Stomach smooth muscle (tissue), 2 donors: Measurements from ENCODE around the gene AFP.
"Not testable (repeated sequence)": the region's sequence is repeated elsewhere in the genome, so short reads cannot be mapped to it uniquely, and the experiment has no call there.

Source experiments
- H3K27ac ChIP-seq: one replicate; pipeline ENCODE4 v1.7.0; 2013; ENCODE audit warnings: mild to moderate bottlenecking, low read length, inconsistent platforms
- H3K27me3 ChIP-seq, 2 donors: one replicate each; pipeline ENCODE4 v1.7.0; 2013; ENCODE audit warnings: low read length in 2 of 2; ENCODE audit not compliant: insufficient read depth in 2 of 2, control insufficient read depth in 1 of 2
- H3K36me3 ChIP-seq, 2 donors: one replicate each; pipeline ENCODE4 v1.7.0; 2013; ENCODE audit warnings: low read length in 2 of 2; ENCODE audit not compliant: control insufficient read depth in 2 of 2, insufficient read depth in 2 of 2
- H3K4me1 ChIP-seq: one replicate; pipeline ENCODE4 v1.7.0; 2013; ENCODE audit warnings: low read length; ENCODE audit not compliant: control insufficient read depth, insufficient read depth
- H3K4me3 ChIP-seq, 2 donors: one replicate each; pipeline ENCODE4 v1.7.0; 2013; ENCODE audit warnings: low read length in 2 of 2
- H3K9ac ChIP-seq, 2 donors: one replicate each; pipeline ENCODE4 v1.7.0; 2013; ENCODE audit warnings: low read length in 2 of 2, mild to moderate bottlenecking in 1 of 2
- H3K9me3 ChIP-seq, 2 donors: one replicate each; pipeline ENCODE4 v1.7.0; 2013; ENCODE audit warnings: low read length in 2 of 2; ENCODE audit not compliant: control insufficient read depth in 2 of 2
- donor health status: healthy.
- donor health status: Pancreatic carcinoma.

AFP gene

DNA sequence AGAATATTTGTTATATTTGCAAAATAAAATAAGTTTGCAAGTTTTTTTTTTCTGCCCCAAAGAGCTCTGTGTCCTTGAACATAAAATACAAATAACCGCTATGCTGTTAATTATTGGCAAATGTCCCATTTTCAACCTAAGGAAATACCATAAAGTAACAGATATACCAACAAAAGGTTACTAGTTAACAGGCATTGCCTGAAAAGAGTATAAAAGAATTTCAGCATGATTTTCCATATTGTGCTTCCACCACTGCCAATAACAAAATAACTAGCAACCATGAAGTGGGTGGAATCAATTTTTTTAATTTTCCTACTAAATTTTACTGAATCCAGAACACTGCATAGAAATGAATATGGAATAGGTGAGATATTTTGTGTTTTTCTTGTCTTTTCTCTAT is at the start of gene AFP:
TSS of gene AFP (plus strand) at position 238 of the 400 bp plus-strand sequence. CDS start at position 280, 42 bp downstream.
- no peaks in the 10 kb centered on the region for H3K36me3 ChIP-seq
- no peaks in the 10 kb centered on the region for H3K4me1 ChIP-seq
- H3K9me3 ChIP-seq = no peaks in the 10 kb centered on the region
- no peak within 1 kb of the TSS for H3K4me3 ChIP-seq
- H3K9ac ChIP-seq = no peak within 1 kb of the TSS
- H3K27me3 ChIP-seq = no peaks in the 10 kb centered on the region
- H3K27ac ChIP-seq = no peak within 1 kb of the TSS

DNA sequence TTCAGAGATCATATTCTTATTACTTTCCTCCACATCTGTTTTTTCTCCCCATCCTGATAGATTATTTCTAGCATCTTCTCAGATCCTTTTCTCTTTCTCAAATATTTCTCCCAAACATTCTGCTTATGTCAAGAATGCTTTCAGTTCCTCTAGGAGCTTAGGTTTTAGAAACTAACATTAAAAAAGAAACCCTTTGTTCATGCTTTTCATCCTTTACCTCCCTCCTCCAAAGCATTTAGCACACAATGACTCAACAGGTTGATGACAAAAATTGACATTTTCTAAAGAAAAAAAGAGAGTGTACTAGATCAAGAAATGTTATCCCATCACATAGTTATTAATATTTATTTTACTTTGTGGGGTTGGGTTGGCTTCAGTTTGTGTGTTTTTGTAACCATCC is 48.5 kb upstream of the AFP start:
- H3K27ac ChIP-seq = no peak overlapping the region
- H3K9ac ChIP-seq = no peak overlapping the region
- no peaks in the 10 kb centered on the region for H3K9me3 ChIP-seq
- H3K4me3 ChIP-seq = no peak overlapping the region
- H3K27me3 ChIP-seq = no peaks in the 10 kb centered on the region
- no peaks in the 10 kb centered on the region for H3K4me1 ChIP-seq
- no peaks in the 10 kb centered on the region for H3K36me3 ChIP-seq

DNA sequence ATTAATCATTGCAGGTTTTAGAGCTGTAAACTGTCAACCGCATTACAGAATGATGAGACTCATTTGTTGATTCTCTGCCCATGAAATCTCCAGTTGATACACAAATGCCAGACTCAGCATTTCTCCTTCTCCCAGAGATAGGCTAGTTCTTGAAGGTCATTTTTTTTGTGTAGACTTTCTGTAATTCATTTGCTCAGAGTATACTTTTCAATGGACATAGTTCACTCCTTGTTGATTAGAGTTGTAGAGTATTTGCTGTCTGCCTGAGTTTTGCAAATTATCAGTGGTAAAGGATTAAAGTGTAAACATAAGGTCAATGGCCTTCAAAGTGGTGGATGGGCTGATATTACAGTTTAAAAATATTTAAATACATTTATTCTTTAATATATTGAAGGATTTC is 47.1 kb upstream of the AFP start:
- no peaks in the 10 kb centered on the region for H3K36me3 ChIP-seq
- H3K27ac ChIP-seq = no peak overlapping the region
- H3K4me1 ChIP-seq = no peaks in the 10 kb centered on the region
- H3K4me3 ChIP-seq = no peak overlapping the region
- no peaks in the 10 kb centered on the region for H3K27me3 ChIP-seq
- H3K9ac ChIP-seq = no peak overlapping the region
- H3K9me3 ChIP-seq = no peaks in the 10 kb centered on the region

DNA sequence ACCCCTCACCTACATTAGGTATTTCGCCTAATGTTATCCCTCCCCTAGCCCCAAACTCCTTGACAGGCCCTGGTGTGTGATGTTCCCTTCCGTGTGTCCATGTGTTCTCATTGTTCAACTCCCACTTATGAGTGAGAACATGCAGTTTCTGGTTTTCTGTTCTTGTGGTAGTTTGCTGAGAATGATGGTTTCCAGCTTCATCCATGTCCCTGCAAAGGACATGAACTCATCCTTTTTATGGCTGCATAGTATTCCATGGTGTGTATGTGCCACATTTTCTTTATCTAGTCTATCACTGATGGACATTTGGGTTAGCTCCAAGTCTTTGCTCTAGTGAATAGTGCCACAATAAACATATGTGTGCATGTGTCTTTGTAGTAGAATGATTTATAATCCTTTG is 46.4 kb upstream of the AFP start:
- not testable (repeated sequence) for H3K27ac ChIP-seq, H3K9me3 ChIP-seq, H3K4me3 ChIP-seq, H3K4me1 ChIP-seq, H3K27me3 ChIP-seq, H3K9ac ChIP-seq, H3K36me3 ChIP-seq

DNA sequence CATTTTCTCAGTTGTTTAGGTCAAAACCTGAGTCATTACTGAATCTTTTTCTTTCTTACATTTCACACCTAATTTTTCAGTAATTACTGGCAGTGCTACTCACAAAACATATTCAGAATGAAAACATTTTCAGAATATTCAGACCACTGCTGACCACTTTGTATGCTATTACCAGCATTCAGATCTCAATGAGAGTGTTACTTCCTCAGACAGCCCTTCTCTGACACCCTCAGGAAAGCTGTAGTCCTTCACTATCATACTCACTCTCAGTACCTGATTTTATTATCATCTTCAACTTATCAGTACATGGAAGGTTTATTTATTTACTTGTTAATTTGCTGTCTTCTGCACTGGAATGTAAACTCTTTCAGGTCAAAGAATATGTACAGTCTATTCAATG is 44.2 kb upstream of the AFP start:
- no peak overlapping the region for H3K4me3 ChIP-seq
- no peaks in the 10 kb centered on the region for H3K4me1 ChIP-seq
- H3K27ac ChIP-seq = no peak overlapping the region
- no peaks in the 10 kb centered on the region for H3K9me3 ChIP-seq
- H3K36me3 ChIP-seq = no peaks in the 10 kb centered on the region
- no peaks in the 10 kb centered on the region for H3K27me3 ChIP-seq
- no peak overlapping the region for H3K9ac ChIP-seq

DNA sequence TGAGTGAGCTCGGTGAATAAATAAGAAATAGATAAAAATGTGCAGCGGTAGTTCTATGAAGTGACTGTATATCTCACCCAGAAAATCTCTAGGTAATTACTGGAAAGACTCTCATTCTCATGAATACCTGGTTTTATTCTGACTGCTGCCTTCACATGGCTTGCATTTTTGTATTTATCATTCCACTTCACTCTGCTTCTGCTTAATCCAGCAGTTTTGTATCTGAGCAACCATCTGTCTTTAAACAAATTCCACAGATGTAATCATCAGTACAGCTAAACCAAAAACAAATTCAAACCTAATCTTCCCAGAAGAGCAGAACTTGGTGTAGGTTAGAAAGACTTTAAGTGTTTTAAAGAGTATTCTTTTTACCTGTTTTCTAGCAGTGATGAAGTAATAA is 43.1 kb upstream of the AFP start:
- H3K9ac ChIP-seq = no peak overlapping the region

DNA sequence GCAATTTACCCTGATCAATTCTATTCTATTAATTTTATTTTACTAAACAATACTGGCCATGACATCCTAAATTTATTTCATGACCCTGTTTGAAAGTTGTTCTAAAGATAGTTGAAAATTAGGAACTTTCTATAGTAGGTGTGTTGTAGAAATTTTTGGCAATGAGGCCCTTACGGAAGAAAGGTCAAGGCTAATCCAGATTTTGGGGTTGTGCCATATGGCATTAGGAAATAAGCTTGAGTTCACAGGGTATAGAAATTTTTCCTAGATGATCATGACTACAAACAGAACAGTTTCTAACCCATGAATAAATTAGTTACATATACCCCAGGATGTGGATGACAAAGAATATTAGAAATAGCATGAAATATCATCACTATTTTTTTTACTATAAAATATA is 39.7 kb upstream of the AFP start:
- H3K4me3 ChIP-seq = no peak overlapping the region
- H3K9ac ChIP-seq = no peak overlapping the region
- H3K36me3 ChIP-seq = no peaks in the 10 kb centered on the region
- H3K9me3 ChIP-seq = no peaks in the 10 kb centered on the region
- H3K27me3 ChIP-seq = no peaks in the 10 kb centered on the region
- no peak overlapping the region for H3K27ac ChIP-seq
- no peaks in the 10 kb centered on the region for H3K4me1 ChIP-seq

More for the DNA sequence above, 43.1 kb upstream of the AFP start:
- H3K4me3 ChIP-seq = no peak overlapping the region
- no peaks in the 10 kb centered on the region for H3K27me3 ChIP-seq
- H3K4me1 ChIP-seq = no peaks in the 10 kb centered on the region
- H3K36me3 ChIP-seq = no peaks in the 10 kb centered on the region
- H3K9me3 ChIP-seq = no peaks in the 10 kb centered on the region
- H3K27ac ChIP-seq = no peak overlapping the region

DNA sequence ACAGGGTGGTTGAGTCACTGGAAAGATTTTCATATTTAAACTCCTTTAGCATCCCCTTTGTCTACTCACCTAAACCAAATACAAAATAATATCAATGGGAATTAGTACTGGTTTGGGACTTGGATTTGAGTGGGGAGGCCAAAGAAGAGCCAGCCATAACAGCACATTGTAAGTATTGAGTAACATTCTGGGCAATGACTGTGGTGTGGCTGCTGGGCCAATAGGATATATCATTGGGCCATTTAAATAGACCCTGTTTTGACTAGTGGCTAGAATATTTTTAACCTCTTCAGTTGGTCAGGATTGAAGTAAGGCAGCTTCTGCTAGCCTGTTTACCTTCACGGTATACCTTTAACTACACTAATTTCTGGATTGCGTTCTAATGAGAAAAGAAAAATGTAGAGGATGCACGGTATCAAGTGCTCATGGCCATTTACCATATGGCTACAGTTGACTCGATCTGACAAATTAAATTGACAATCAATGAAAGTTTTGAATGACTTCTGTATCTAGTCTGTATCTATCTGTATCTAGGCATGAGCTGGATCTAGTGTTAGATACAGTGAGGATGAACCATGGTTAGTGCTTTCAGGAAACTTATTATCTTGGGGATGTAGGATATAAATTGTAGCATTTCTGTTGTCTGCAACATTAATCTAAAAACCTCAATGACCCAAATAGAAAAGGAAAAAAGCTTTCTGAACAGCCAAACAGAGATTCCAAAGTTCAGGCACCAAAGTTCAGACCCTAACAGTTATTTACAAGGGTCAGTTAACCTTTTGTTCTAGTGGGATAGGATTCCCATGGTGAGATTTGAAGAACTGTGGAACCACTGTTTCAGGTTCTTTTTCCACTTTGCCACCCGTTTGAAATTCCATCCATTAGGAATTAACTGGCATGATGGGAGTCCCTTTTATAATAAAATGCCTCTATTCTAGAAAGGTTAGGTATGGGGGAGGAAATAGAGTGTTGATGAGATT is 38.7 kb upstream of the AFP start:
- H3K9me3 ChIP-seq = no peaks in the 10 kb centered on the region
- H3K4me1 ChIP-seq = no peaks in the 10 kb centered on the region
- no peak overlapping the region for H3K4me3 ChIP-seq
- no peaks in the 10 kb centered on the region for H3K27me3 ChIP-seq
- no peak overlapping the region for H3K9ac ChIP-seq
- no peak overlapping the region for H3K27ac ChIP-seq
- no peaks in the 10 kb centered on the region for H3K36me3 ChIP-seq

DNA sequence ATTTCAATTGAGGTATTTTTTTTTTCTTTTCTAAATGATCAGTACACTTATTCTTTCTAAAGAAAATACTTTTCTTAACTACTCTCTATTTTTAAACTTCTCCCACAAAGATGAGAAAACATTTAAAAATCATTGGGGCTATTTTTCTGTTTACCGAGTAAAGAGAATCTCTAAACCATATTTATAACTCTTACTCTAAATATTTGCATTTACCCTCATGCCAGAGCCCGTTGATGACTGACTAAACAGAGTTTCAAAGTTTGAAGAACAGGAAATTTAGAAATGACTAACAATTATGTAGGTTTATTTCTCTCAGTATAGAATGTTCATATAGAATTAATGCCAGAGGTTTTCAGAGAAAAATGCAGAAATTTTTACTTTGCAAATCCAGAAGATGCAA is 34.6 kb upstream of the AFP start:
- H3K4me3 ChIP-seq = no peak overlapping the region
- no peak overlapping the region for H3K27ac ChIP-seq
- no peaks in the 10 kb centered on the region for H3K9me3 ChIP-seq
- H3K9ac ChIP-seq = no peak overlapping the region
- H3K27me3 ChIP-seq = no peaks in the 10 kb centered on the region
- no peaks in the 10 kb centered on the region for H3K4me1 ChIP-seq
- no peaks in the 10 kb centered on the region for H3K36me3 ChIP-seq

DNA sequence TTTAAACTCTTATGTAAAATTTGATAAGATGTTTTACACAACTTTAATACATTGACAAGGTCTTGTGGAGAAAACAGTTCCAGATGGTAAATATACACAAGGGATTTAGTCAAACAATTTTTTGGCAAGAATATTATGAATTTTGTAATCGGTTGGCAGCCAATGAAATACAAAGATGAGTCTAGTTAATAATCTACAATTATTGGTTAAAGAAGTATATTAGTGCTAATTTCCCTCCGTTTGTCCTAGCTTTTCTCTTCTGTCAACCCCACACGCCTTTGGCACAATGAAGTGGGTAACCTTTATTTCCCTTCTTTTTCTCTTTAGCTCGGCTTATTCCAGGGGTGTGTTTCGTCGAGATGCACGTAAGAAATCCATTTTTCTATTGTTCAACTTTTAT is 32.0 kb upstream of the AFP start, which contains the start of gene ALB:
TSS of gene ALB (plus strand) at position 246 of the 400 bp plus-strand sequence. CDS start at position 287, 41 bp downstream.
- H3K27ac ChIP-seq = no peak within 1 kb of the TSS
- H3K4me1 ChIP-seq = no peaks in the 10 kb centered on the region

DNA sequence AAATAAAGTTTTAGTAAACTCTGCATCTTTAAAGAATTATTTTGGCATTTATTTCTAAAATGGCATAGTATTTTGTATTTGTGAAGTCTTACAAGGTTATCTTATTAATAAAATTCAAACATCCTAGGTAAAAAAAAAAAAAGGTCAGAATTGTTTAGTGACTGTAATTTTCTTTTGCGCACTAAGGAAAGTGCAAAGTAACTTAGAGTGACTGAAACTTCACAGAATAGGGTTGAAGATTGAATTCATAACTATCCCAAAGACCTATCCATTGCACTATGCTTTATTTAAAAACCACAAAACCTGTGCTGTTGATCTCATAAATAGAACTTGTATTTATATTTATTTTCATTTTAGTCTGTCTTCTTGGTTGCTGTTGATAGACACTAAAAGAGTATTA is 31.6 kb upstream of the AFP start:
- H3K4me3 ChIP-seq = no peak overlapping the region
- no peaks in the 10 kb centered on the region for H3K4me1 ChIP-seq
- no peak overlapping the region for H3K9ac ChIP-seq
- H3K27me3 ChIP-seq = no peaks in the 10 kb centered on the region
- H3K9me3 ChIP-seq = no peaks in the 10 kb centered on the region
- H3K36me3 ChIP-seq = no peaks in the 10 kb centered on the region
- H3K27ac ChIP-seq = no peak overlapping the region

More for the DNA sequence above, 32.0 kb upstream of the AFP start, which contains the start of gene ALB:
- H3K9me3 ChIP-seq = no peaks in the 10 kb centered on the region
- no peaks in the 10 kb centered on the region for H3K27me3 ChIP-seq
- H3K36me3 ChIP-seq = no peaks in the 10 kb centered on the region
- no peak within 1 kb of the TSS for H3K4me3 ChIP-seq
- no peak within 1 kb of the TSS for H3K9ac ChIP-seq
